Adrenal gland (tissue), 12 donors: ENCODE results near the gene APLN. TPM values are rescaled to one million over a fixed set of nuclear protein-coding genes. Genes with fewer than 3 reads are reported as not detected.

Source experiments
- DNase-seq, 7 donors: peaks; one replicate each; pipeline ENCODE4 v3.0.0-alpha.2; 2019 to 2020
- H3K27ac ChIP-seq, 5 donors: fragments of 200-600 bp; sonication (generic) in 4 of 5; 1 replicate in 3 of 5; 2 replicates in 2 of 5; pipeline versions ENCODE4 v1.5.1 to v1.8.0; 2016 to 2020; ENCODE audit warnings: mild to moderate bottlenecking in 1 of 5
- H3K27me3 ChIP-seq: fragments of 200-600 bp; 2 replicates; pipeline ENCODE4 v1.8.0; 2021
- H3K36me3 ChIP-seq, 2 donors: fragments of 200-600 bp; replicated peaks in 1 of 2; 1 replicate in 1 of 2; 2 replicates in 1 of 2; pipeline versions ENCODE4 v1.5.1 to v1.8.0; 2018 to 2022
- H3K4me1 ChIP-seq, 2 donors: fragments of 200-600 bp; replicated peaks in 1 of 2; 1 replicate in 1 of 2; 2 replicates in 1 of 2; pipeline versions ENCODE4 v1.5.1 to v1.8.0; 2018 to 2021
- H3K4me3 ChIP-seq, 4 donors: fragments of 200-600 bp; sonication (generic) in 3 of 4; one replicate each; pipeline ENCODE4 v1.5.1; 2016 to 2018
- H3K9me3 ChIP-seq, 3 donors: fragments of 200-600 bp; sonication (generic) in 1 of 3; replicated peaks in 1 of 3; 1 replicate in 2 of 3; 2 replicates in 1 of 3; pipeline versions ENCODE4 v1.5.1 to v1.8.0; 2016 to 2021
- CTCF ChIP-seq, 6 experiments: fragments of 450-650 bp in 4 of 6; fragments of 200-600 bp in 2 of 6; sonication (generic) in 1 of 6; IDR thresholded peaks; 1 replicate in 5 of 6; 2 replicates in 1 of 6; pipeline versions ENCODE4 v1.5.1 to v1.8.0; 2016 to 2021; ENCODE audit warnings: antibody characterized with exemption in 6 of 6, mild to moderate bottlenecking in 2 of 6, moderate library complexity in 1 of 6
- POLR2A ChIP-seq, 2 donors: fragments of 450-650 bp; IDR thresholded peaks; one replicate each; pipeline ENCODE4 v1.6.1; 2017; ENCODE audit warnings: antibody characterized with exemption in 2 of 2, mild to moderate bottlenecking in 2 of 2, moderate library complexity in 1 of 2
- WGBS, 4 donors: extraction: QIAGEN DNeasy Blood & Tissue Kit in 2 of 4; methylation state at CpG; one replicate each; pipeline versions ENCODE4 v1.1.5 to v1.1.7; 2013 to 2017; 5-methylcytosine and 5-hydroxymethylcytosine counted together
- intact Hi-C, 2 donors: fragments of 100-400 bp; cut with DNase I; formaldehyde crosslinking; loops; one replicate each; pipeline versions ENCODE4 v1.14.1 to v1.15.0; 2022 to 2023
- polyA plus RNA-seq, 3 donors: library from polyadenylated mRNA; stranded (reverse); fragments of 200-250 nt in 2 of 3; fragments of 350-450 nt in 1 of 3; fragmentation: Illumina TruSeq in 1 of 3; extraction: RNeasy Lipid Tissue Mini Kit (QIAGEN cat#74804) in 1 of 3; gene quantifications; one replicate each; pipeline ENCODE4 v1.2.3, GENCODE V29; 2013 to 2014
- total RNA-seq, 9 donors: library from RNA; depleted of rRNA in 4 of 9; stranded (reverse); fragments of >200 nt in 4 of 9; fragments of 120-200 nt in 1 of 9; fragmentation: NEBNext Ultra II Directional in 1 of 9; extraction: Animal tissue kit (Norgen Biotek cat#: 25700) in 1 of 9; gene quantifications; one replicate each; pipeline versions ENCODE4 v1.1.0 to v1.2.4, GENCODE V29; 2013 to 2023
- donor health status: healthy with polysubstance abuse.
- donor health status: Bipolar disorder and iron deficiency.
- donor health status: DM: yes; HTN: yes; CAD: no.
- donor health status: DM: no; HTN: no; CAD: no.
- donor health status: DM: no; HTN: no; CAD: no.
- donor health status: DM: yes; HTN: yes; CAD: no.

Gene APLN
- total and polyA plus RNA-seq, 12 donors = 0.67 to 27.5 (median 5.6) TPM

GRCh38 chrX:129626026-129626425, 28.7 kb downstream of the APLN start:
- intact Hi-C loops = no loop called here
- peaks cover 25% of the 10 kb centered on the region for H3K27me3 ChIP-seq
- DNase-seq = no peak
- H3K36me3 ChIP-seq = no peaks in the 10 kb centered on the region
- WGBS, 4 donors = 57 to 69% (median 64%) methylated on average over 3 of the region's 3 CpGs
- no peaks in the 10 kb centered on the region for H3K4me1 ChIP-seq
- H3K9me3 ChIP-seq = no peaks in the 10 kb centered on the region
- no peak overlapping the region for H3K4me3 ChIP-seq
- no peak for TF ChIP-seq CTCF (IDR thresholded peaks at IDR 0.05)
- no peak for TF ChIP-seq POLR2A (IDR thresholded peaks at IDR 0.05)
- no peak overlapping the region for H3K27ac ChIP-seq

DNA sequence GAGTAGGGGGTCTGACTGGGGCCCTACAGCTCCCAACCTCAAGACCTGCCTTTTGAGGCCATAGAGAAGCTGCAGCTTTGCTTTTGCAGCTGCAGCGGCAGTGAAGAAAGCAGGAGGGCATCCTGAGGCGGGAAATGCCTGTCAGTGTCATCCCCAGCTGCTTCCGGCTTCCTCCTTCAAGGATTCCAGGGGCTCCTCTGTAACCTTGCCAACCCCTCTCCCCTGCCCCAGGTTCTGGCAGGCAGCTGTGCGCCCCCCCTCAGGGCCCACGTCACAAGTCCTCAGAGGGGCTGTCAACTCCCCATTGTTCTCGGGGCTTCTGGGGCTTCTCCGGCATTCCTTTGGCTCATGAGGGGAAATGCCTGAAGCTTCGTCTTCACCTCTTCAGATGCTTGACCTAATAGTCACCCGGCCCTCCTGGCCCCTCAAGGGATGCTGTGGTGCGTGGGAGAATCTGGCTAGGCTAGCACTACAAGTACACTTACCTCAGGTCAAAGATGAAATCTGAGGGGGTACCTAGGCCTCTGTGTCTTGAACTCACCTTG, 31.9 kb downstream of the APLN start:
- 69 to 75% (median 72%) methylated on average over 9 to 10 of the region's 10 CpGs; no CpG with 5 or more reads in 1 of the 4 donors for WGBS, 4 donors
- Histone ChIP-seq H3K4me3 (no peak overlapping the region), H3K4me1 (no peaks in the 10 kb centered on the region), H3K36me3 (no peaks in the 10 kb centered on the region), H3K27ac (no peak overlapping the region), H3K27me3 (peaks cover 25% of the 10 kb centered on the region), H3K9me3 (no peaks in the 10 kb centered on the region)
- TF ChIP-seq CTCF (IDR thresholded peaks at IDR 0.05) = no peak
- no peak for TF ChIP-seq POLR2A (IDR thresholded peaks at IDR 0.05)
- peak in 1 of 7 donors; percentile 35 for DNase-seq
- intact Hi-C loops = no loop called here

DNA sequence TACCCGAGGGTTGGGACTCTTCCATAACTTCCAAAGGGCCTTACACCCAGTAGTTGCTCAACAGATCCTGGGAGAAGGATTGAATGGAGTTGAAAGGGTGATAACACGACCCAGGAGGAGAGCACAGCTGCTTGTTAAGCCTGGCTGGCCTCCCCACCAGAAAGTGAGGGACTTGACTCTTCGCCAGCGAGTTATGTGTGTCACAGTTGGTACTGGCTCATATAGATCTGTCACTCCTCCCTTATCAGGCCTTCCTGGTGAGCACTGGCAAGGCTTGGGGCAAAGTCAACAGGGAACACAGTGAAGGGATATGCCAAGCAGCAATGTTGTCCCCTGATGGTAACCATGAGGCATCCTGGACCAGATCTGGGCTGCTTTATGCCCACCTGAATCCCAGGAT, 35.8 kb downstream of the APLN start:
- peaks cover 13% of the 10 kb centered on the region for H3K27me3 ChIP-seq
- no peak for DNase-seq
- H3K4me1 ChIP-seq = no peaks in the 10 kb centered on the region
- no peak for TF ChIP-seq CTCF (IDR thresholded peaks at IDR 0.05)
- no peak for TF ChIP-seq POLR2A (IDR thresholded peaks at IDR 0.05)
- H3K4me3 ChIP-seq = no peak overlapping the region
- intact Hi-C loops = loop anchor here in 1 of 2 donors (10.0 kb wide), 1 partner anchor 276 kb away; no protein-coding TSS in a partner anchor
- H3K9me3 ChIP-seq = no peaks in the 10 kb centered on the region
- WGBS, 4 donors = 69 to 96% (median 89%) methylated on average over 4 of the region's 4 CpGs
- H3K36me3 ChIP-seq = no peaks in the 10 kb centered on the region
- H3K27ac ChIP-seq = no peak overlapping the region

GRCh38 chrX:129617420-129617819, 37.3 kb downstream of the APLN start:
- no peak for DNase-seq
- intact Hi-C loops = loop anchor here in 1 of 2 donors (10.0 kb wide), 1 partner anchor 277 kb away; no protein-coding TSS in a partner anchor
- no peak overlapping the region for H3K4me3 ChIP-seq
- no peaks in the 10 kb centered on the region for H3K4me1 ChIP-seq
- peaks cover 2% of the 10 kb centered on the region for H3K27me3 ChIP-seq
- no peaks in the 10 kb centered on the region for H3K36me3 ChIP-seq
- no peaks in the 10 kb centered on the region for H3K9me3 ChIP-seq
- TF ChIP-seq CTCF (IDR thresholded peaks at IDR 0.05) = no peak
- no peak for TF ChIP-seq POLR2A (IDR thresholded peaks at IDR 0.05)
- no peak overlapping the region for H3K27ac ChIP-seq
- 63 to 75% (median 74%) methylated on average over 5 to 6 of the region's 6 CpGs for WGBS, 4 donors
